ENCODE results near the gene ACO2. TPM values are rescaled to one million over a fixed set of nuclear protein-coding genes. Genes with fewer than 3 reads are reported as not detected.

Gene ACO2
- total and polyA plus RNA-seq, 2 of the 4 experiments (the other 2 are of a cell fraction) = 71.3 to 72.9 TPM

DNA sequence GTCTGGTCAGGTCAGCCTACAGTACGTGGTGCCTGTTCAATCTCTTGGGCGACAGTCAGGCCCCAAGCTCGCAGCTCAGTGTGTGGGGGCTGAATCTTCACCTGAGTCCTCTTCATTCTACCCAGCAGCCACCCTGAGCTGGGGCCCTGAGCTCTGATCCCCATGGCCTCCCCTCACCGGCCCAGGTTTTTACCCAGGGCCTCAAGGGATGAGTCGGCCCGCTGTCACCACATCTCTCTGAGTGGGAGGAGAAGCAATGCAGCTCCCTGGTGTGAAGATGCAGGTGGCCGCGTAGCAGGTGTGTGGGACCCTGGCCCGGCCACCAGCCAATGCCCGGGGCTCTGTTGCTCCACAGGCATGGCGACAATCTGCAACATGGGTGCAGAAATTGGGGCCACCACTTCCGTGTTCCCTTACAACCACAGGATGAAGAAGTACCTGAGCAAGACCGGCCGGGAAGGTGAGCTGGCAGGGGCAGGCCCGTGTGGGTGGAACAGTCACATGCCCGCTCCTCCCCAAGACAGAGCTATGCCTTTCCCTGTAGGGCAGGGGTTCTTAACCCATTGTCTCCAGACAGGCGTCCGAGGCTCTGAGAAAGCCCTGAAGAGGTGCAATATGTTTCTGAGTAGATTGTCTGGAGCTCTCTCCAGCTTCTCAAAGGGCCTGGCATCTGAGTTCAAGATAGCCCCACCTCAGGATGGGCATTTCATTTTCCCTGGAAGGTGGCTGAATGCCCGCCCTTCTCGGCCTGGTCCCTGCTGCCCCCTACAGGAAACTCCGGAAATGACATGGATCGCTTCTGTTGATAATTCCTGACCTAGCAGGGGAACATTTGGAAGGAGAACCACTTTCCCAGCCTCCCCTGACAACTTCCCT lies 48.5 kb downstream of the ACO2 start:
- H3K4me1 ChIP-seq (ENCODE audit: control insufficient read depth, insufficient read depth, low read length) = peaks cover 12% of the 10 kb centered on the region
- H4K91ac ChIP-seq (ENCODE audit: insufficient read depth, low read depth, low read length) = no peak overlapping the region; the same call in 1 of the 2 replicates
- DNase-seq (peak; percentile 46), ATAC-seq (ENCODE audit: low read depth) (peak; percentile 72)
- intact Hi-C loops (cut with micrococcal nuclease) (loop anchor here (1.0 to 5.0 kb wide), 3 partner anchors 71 to 345 kb away; partner anchors contain the start of gene TOB2), in situ Hi-C loops (cut with MboI; ENCODE audit: low sequenced_read_pairs) (loop anchor here (5.0 to 25.0 kb wide), 2 partner anchors 115 to 580 kb away; no protein-coding TSS in a partner anchor), dilution Hi-C loops (cut with HindIII; ENCODE audit: low sequenced_read_pairs, unreplicated experiment) (no loop called here)
- peak overlapping the region; percentile 61 for H2AFZ ChIP-seq (replicated peaks; ENCODE audit: low read length, poor library complexity)
- H3K27ac ChIP-seq (ENCODE audit: insufficient read depth, low read length) = no peak overlapping the region
- no TSS peak for BruUV-seq (replicated peaks)
- H2BK20ac ChIP-seq (ENCODE audit: low read depth, low read length) = no peak overlapping the region
- no peak overlapping the region for H3K14ac ChIP-seq (replicated peaks; ENCODE audit: low read depth, low read length)
- H4K8ac ChIP-seq (ENCODE audit: low read depth in 2 of 2, low read length in 2 of 2) = no peak overlapping the region
- H3K9me1 ChIP-seq (ENCODE audit: insufficient read depth, low read length) = peaks cover 3% of the 10 kb centered on the region
- H3K9me3 ChIP-seq (ENCODE audit: control insufficient read depth, insufficient read depth, low read length) = no peaks in the 10 kb centered on the region
- H3K23ac ChIP-seq (ENCODE audit: low read depth, low read length) = no peak overlapping the region
- CTCF ChIA-PET = interaction anchor here (0.6 to 3.4 kb wide), 11 partner anchors 10 to 140 kb away, joined by 3 to 35 read pairs (median 3); no protein-coding TSS in a partner anchor
- no peak overlapping the region for H2BK120ac ChIP-seq (ENCODE audit: low read depth, low read length)
- no peaks in the 10 kb centered on the region for H3K27me3 ChIP-seq (ENCODE audit: control insufficient read depth, insufficient read depth, low read length)
- H2BK15ac ChIP-seq (ENCODE audit: low read depth, low read length) = no peak overlapping the region
- H3K56ac ChIP-seq (ENCODE audit: extremely low read depth, insufficient read depth, low read length) = no peak overlapping the region
- H3K9ac ChIP-seq (ENCODE audit: low read depth, low read length) = no peak overlapping the region
- H2BK5ac ChIP-seq (ENCODE audit: low read depth, low read length, poor library complexity, severe bottlenecking) = no peak overlapping the region
- H4K20me1 ChIP-seq (ENCODE audit: insufficient read depth, low read length) = peaks cover 7% of the 10 kb centered on the region
- H3K36me3 ChIP-seq (ENCODE audit: control insufficient read depth, insufficient read depth, low read length) = peaks cover 27% of the 10 kb centered on the region
- no peak overlapping the region for H4K5ac ChIP-seq (ENCODE audit: low read depth, low read length)
- 0 out of 2 replicates have a peak overlapping the region, but pooled peaks have one; percentile 70 for H2AK5ac ChIP-seq (ENCODE audit: low read depth, low read length)
- no peak overlapping the region for H3K4me2 ChIP-seq (ENCODE audit: low read depth, low read length)
- no peak overlapping the region for H3K4me3 ChIP-seq (ENCODE audit: insufficient read depth, low read depth, low read length)
- 100% methylated on average over 3 of the region's 22 CpGs; no CpG with 5 or more reads in 1 of the 2 experiments for WGBS, 2 experiments (ENCODE audit: extremely low coverage in 2 of 2, insufficient read length in 1 of 2)
- H3K4ac ChIP-seq (ENCODE audit: low read depth, low read length) = no peak overlapping the region
- peak overlapping the region; percentile 88 for H2AK9ac ChIP-seq (replicated peaks; ENCODE audit: low read depth, low read length, poor library complexity)
- POLR2A ChIA-PET (ENCODE audit: unreplicated experiment) = interaction anchor here (0.6 to 1.0 kb wide), 3 partner anchors 69 to 116 kb away, joined by 3 read pairs; no protein-coding TSS in a partner anchor
- TF ChIP-seq FOS (IDR thresholded peaks at IDR 0.05; ENCODE audit: low read depth, low read length) (no peak), CTCF (conservative IDR thresholded peaks at IDR 0.05; ENCODE audit: low read depth, low read length) (peak; percentile 92), RAD21 (IDR thresholded peaks at IDR 0.05; ENCODE audit: low read length) (peak; percentile 97), POLR2A (IDR thresholded peaks at IDR 0.05; ENCODE audit: low read depth, low read length) (peak; percentile 48; the same call in 1 of the 2 replicates), SMC3 (IDR thresholded peaks at IDR 0.05; ENCODE audit: low read depth, low read length) (peak; percentile 79), NFE2L2 (IDR thresholded peaks at IDR 0.05; ENCODE audit: low read depth, low read length) (no peak)
- no peak overlapping the region for H3K18ac ChIP-seq (ENCODE audit: low read depth, low read length)
- H3K79me1 ChIP-seq (ENCODE audit: low read depth in 1 of 2, low read length in 2 of 2) = peaks cover 6 to 29% of the 10 kb centered on the region in 2 experiments; a peak in 3 of 4 replicates
